Stimulated activated CD8-positive, alpha-beta memory T cell treated with anti-CD3 and anti-CD28 coated beads, Interleukin-7, amount 100 ng/mL, for 1 hour (primary cell): ENCODE data around the gene GPX3.

Source experiments
- DNase-seq, 2 donors: peaks; one replicate each; pipeline ENCODE4 v3.0.0-alpha.2; 2020; ENCODE audit warnings: low read depth in 2 of 2

Gene GPX3

GRCh38 chr5:151056379-151057325 is 36.3 kb downstream of the GPX3 start:
- no peak for DNase-seq

DNA sequence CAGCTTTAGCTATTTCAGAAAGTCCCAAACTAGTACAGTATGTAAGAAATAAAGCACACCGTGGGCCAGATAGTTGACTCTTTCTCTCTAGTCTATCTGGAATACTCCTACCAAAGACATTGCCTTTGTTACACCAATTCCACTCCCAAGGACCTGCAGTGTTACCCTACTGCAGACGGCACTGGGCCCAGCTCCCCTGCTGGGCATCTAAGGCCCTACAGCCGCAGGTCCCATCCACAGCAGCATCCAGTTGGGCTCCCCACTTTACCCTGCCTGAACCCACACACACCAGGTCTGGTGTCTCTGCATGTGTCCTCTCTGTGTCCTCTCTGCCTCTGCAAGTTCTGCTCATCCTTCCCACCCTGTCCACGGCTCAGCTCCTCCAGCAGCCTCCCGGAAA is 37.9 kb downstream of the GPX3 start:
- no peak for DNase-seq

GRCh38 chr5:151058891-151059489 is 38.6 kb downstream of the GPX3 start:
- DNase-seq = no peak

DNA sequence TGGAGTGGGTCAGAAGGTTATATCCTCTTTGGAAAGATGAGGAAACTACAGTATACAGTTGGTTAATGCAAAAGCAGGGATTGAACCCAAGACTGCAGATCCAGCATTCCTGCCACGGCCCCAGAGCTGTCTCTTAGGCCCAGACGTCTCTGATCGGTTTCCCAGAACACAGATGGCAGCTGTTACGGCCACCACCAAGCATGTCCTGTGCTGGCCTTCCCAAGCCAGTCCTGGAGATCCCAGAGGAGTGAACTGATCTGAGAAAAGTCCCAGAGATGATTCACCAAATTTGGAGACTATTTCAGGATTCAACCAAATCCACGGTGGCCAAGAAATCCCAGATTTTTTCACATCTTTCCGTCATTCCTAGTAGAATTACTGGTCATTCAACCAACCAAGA is 40.4 kb downstream of the GPX3 start:
- no peak for DNase-seq

DNA sequence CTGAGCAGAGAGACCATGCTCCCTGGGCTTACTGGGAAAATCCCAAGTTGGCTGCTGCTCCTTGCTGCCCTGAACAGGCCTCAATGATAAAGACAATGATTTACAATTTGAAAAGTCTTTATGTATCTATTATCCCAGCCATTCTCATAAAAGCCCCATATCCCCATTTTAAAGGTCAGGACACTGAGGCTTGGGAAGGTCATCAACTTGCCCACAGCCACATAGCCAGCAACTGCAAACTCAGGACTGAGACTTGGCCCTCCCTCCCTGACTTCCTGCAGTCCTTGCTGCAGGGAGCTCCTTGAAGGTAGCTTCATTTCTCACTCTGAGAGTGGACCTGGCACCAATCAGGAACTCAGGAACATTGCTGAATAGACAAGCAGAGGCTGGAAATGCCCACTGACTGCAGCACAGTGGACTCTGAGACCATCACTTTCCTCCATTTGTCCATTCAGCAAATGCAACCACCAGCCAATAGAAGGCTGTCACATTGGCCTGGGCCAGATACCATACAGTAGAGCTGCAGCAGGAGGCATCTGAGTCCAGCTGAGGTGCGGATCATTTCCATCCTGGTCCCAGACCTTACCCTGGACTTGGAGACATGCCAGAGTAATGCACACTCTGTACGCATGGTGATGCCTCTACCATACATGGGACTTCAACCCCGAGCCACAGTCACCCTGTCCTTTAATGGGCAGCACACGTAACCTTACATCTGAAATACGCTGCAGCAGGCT is 42.2 kb downstream of the GPX3 start:
- DNase-seq = no peak

- DNase-seq = no peak
Measured at GRCh38 chr5:151063142-151063989, 43.0 kb downstream of the GPX3 start.

- no peak for DNase-seq
Measured at GRCh38 chr5:151064916-151065499, 44.6 kb downstream of the GPX3 start.

DNA sequence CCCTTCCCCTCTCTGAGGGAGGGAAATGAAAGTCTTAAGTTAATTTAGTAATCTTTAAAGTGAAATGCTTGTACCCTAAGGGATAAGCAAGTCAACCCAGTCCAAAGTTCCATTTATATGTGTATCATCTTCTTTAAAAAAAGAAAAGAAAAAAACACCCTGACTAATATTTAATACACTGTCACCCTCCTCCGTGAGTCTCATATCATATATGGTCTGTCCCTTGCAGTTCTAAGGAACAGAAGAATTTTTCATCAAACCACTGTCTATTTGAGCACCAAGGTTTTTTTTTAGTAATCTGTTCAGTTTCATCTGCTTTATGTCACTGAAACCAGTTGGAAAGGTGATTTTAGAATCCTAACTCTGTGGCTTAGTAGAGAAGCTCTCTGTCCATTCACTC is 45.2 kb downstream of the GPX3 start:
- no peak for DNase-seq

DNA sequence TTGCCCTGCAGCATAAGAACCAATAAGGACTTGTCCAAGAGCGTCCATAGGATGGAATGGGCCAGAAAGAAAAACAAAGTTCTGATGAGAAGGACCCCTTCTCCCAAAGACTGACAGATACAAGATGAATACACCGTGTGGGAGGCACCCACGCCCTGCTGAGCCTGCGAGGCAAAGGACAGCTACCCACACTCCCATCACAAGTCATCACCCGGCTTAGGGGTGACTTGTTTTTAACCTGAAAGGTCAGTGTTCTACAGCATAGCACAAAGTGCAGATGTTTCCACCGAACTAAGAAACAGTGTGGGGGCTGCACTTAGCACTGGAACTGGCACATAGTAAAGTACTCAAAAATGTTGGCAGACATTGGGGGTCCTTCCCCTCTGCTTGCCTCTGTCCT is 46.5 kb downstream of the GPX3 start:
- DNase-seq = no peak

GRCh38 chr5:151067632-151068432 is 47.4 kb downstream of the GPX3 start:
- no peak for DNase-seq

GRCh38 chr5:151068433-151069197 is 48.2 kb downstream of the GPX3 start:
- DNase-seq = no peak

DNA sequence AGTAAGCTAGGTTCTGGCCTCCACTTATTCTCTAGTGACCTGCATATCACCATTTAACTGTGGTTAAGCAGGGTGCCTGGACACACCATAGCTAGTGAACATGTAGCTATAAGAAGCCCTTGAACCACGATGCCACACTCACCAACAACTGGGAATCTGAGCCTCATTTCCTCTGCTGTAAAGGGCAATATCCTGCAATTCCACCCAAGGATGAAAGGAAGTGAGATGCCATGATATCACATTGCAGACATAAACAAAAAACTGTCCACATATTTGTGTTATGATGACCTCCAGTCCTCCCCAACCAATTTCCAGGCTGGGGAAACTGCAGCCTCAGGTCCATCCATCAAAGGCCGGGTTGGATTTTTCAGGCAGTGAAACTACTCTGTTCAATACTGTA is 50.1 kb downstream of the GPX3 start:
- no peak for DNase-seq

DNA sequence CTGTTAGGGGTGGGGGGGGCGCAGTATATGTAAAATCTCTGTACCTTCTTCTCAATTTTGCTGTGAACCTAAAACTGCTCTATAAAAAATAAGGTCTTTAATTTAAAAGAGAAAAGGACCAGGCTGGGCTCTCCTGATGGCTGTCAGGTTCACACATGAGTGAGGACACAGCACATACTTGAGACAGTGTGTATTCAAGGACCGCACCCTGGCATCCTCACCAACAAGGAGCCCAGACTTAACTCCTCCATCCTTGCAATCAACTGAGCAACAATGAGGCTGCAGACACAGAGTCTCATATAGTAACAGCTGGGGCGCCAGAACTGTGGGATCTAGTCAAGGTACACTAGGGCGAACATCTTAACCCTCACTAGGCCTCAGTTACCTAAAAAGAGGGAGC is 50.6 kb downstream of the GPX3 start:
- no peak for DNase-seq

DNA sequence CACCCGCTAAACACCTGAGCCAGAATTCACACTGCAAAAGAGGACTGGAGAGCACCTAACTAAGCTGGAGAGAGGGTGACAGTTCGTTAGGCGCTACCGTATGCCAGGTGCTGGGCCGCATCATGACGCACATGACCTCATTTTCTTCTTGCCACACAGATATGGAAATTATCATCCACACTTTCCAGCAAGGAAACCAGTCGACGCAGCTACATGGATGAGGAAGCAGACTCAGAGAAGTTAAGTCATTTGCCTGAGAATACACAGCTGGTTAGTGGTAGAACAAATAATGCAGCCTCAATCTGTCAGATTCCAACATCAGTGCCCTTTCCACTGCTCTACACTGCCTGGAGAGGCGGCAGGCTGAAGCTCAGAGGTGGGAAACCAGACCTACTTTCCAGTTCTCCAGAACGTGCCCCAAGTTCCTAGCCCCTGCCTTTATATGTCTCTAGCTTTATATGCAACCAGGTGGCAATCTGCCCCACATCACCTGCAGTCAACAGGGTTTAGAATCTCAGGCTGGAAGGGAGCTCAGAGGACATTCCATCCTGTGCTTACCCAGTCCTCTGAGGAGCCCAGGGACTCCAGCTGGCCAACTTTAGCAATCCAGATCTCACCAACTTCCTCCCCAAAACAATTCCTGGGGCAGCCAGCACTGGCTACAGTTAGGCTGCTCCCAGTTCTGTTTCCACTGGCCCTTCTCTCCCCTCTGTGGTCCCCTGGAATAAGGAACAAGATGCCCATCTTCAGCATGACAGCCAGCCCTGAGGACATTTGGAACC is 51.6 kb downstream of the GPX3 start:
- DNase-seq = no peak

GRCh38 chr5:151072630-151073025 is 52.2 kb downstream of the GPX3 start:
- DNase-seq = no peak

DNA sequence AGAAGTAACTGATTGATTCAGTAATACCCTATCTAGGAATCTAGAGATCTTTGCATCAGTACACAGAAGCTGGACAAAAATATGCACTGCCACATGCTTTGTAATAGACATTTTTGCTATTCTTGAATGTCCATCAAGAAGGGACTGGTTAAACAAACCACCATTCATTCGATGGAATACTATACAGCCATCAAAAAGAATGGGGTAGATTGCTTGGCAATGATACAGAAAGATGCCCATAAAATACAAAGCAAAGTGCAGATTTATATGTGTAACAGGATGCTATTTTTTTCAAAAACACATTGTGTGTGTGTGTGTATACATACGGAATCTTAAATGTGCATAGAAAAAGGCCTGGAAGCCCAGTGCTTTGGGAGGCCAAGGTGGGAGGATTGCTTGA is 52.9 kb downstream of the GPX3 start:
- DNase-seq = no peak

DNA sequence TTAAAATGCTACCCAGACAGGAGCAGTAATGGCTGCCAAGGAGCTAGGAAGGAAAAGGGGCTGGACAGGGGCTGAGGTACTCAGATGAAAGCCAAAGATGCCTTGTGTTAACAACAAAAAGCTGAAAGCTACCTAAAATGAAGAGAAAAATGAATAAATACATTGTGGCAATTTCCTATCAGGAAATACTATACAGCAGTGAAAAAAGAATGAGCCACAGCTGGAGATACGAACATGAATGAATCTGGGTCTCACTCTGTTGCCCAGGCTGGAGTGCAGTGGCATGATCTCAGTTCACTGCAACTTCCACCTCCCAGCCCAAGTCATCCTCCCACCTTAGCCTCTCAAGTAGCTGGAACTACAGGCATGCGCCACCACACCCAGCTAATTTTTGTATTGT is 54.2 kb downstream of the GPX3 start:
- no peak for DNase-seq

GRCh38 chr5:151075698-151076331 is 55.4 kb downstream of the GPX3 start:
- DNase-seq = no peak
